IPS-20b (cell line): Measurements from ENCODE around the gene LSP1.

Experiments
- H3K27ac ChIP-seq: one replicate; pipeline ENCODE4 v1.5.1; 2013; ENCODE audit warnings: low read length
- H3K27me3 ChIP-seq: 2 replicates; pipeline ENCODE4 v1.6.1; 2013; ENCODE audit warnings: mild to moderate bottlenecking, low read length, inconsistent platforms; ENCODE audit not compliant: insufficient read depth
- H3K36me3 ChIP-seq: 2 replicates; pipeline ENCODE4 v1.6.1; 2013; ENCODE audit warnings: low read depth, mild to moderate bottlenecking, inconsistent platforms, low read length, moderate library complexity; ENCODE audit not compliant: insufficient read depth
- H3K4me1 ChIP-seq: 2 replicates; pipeline ENCODE4 v1.6.1; 2013; ENCODE audit warnings: mild to moderate bottlenecking, control low read depth, inconsistent platforms, low read length, moderate library complexity; ENCODE audit not compliant: insufficient read depth
- H3K4me3 ChIP-seq: 2 replicates; pipeline ENCODE4 v1.5.1; 2013; ENCODE audit warnings: mild to moderate bottlenecking, low read length, inconsistent platforms
- H3K9ac ChIP-seq: 2 replicates; pipeline ENCODE4 v1.6.1; 2013; ENCODE audit warnings: low read depth, mild to moderate bottlenecking, inconsistent platforms, low read length, moderate library complexity
- H3K9me3 ChIP-seq: 2 replicates; pipeline ENCODE4 v1.6.1; 2013; ENCODE audit warnings: mild to moderate bottlenecking, low read depth, low read length, inconsistent platforms; ENCODE audit not compliant: insufficient read depth

LSP1 gene

GRCh38 chr11:1839924-1840779 is 12.7 kb upstream of the LSP1 start:
- Histone ChIP-seq H3K9me3 (no peaks in the 10 kb centered on the region), H3K9ac (no peak overlapping the region), H3K27me3 (peaks cover 5% of the 10 kb centered on the region; the same call in 1 of the 2 replicates), H3K27ac (no peak overlapping the region), H3K4me1 (no peaks in the 10 kb centered on the region), H3K4me3 (no peak overlapping the region), H3K36me3 (no peaks in the 10 kb centered on the region)

- Histone ChIP-seq H3K9ac (no peak overlapping the region), H3K27me3 (peaks cover 8% of the 10 kb centered on the region; the same call in 1 of the 2 replicates), H3K4me3 (no peak overlapping the region), H3K9me3 (no peaks in the 10 kb centered on the region), H3K27ac (no peak overlapping the region), H3K4me1 (no peaks in the 10 kb centered on the region), H3K36me3 (no peaks in the 10 kb centered on the region)
Measured at GRCh38 chr11:1840780-1841480, 12.0 kb upstream of the LSP1 start.

- Histone ChIP-seq H3K36me3 (no peaks in the 10 kb centered on the region), H3K27ac (no peak overlapping the region), H3K9ac (no peak overlapping the region), H3K27me3 (peaks cover 8% of the 10 kb centered on the region; the same call in 1 of the 2 replicates), H3K9me3 (no peaks in the 10 kb centered on the region), H3K4me1 (no peaks in the 10 kb centered on the region), H3K4me3 (no peak overlapping the region)
Measured at GRCh38 chr11:1841511-1842148, 11.3 kb upstream of the LSP1 start.

- Histone ChIP-seq H3K27ac (no peak overlapping the region), H3K4me3 (no peak overlapping the region), H3K9ac (no peak overlapping the region), H3K9me3 (no peaks in the 10 kb centered on the region), H3K27me3 (peaks cover 8% of the 10 kb centered on the region; the same call in 1 of the 2 replicates), H3K36me3 (no peaks in the 10 kb centered on the region), H3K4me1 (no peaks in the 10 kb centered on the region)
Measured at GRCh38 chr11:1842149-1843097, 10.5 kb upstream of the LSP1 start.

- Histone ChIP-seq H3K9me3 (no peaks in the 10 kb centered on the region), H3K4me1 (no peaks in the 10 kb centered on the region), H3K4me3 (no peak overlapping the region), H3K27me3 (peaks cover 8% of the 10 kb centered on the region; the same call in 1 of the 2 replicates), H3K36me3 (no peaks in the 10 kb centered on the region), H3K27ac (no peak overlapping the region), H3K9ac (no peak overlapping the region)
Measured at GRCh38 chr11:1843098-1843473, 9.8 kb upstream of the LSP1 start.

GRCh38 chr11:1843796-1844195 is 9.1 kb upstream of the LSP1 start:
- peaks cover 8% of the 10 kb centered on the region; the same call in 1 of the 2 replicates for H3K27me3 ChIP-seq
- H3K9ac ChIP-seq: no peak overlapping the region
- H3K4me1 ChIP-seq: no peaks in the 10 kb centered on the region
- H3K4me3 ChIP-seq: no peak overlapping the region
- no peaks in the 10 kb centered on the region for H3K9me3 ChIP-seq
- no peaks in the 10 kb centered on the region for H3K36me3 ChIP-seq
- no peak overlapping the region for H3K27ac ChIP-seq

GRCh38 chr11:1844221-1845094 is 8.4 kb upstream of the LSP1 start:
- H3K4me3 ChIP-seq: no peak overlapping the region
- H3K9ac ChIP-seq: no peak overlapping the region
- no peaks in the 10 kb centered on the region for H3K4me1 ChIP-seq
- peaks cover 8% of the 10 kb centered on the region; the same call in 1 of the 2 replicates for H3K27me3 ChIP-seq
- H3K9me3 ChIP-seq: no peaks in the 10 kb centered on the region
- H3K27ac ChIP-seq: no peak overlapping the region
- no peaks in the 10 kb centered on the region for H3K36me3 ChIP-seq

GRCh38 chr11:1845095-1845429 is 7.8 kb upstream of the LSP1 start:
- Histone ChIP-seq H3K27ac (no peak overlapping the region), H3K4me1 (no peaks in the 10 kb centered on the region), H3K36me3 (no peaks in the 10 kb centered on the region), H3K9me3 (no peaks in the 10 kb centered on the region), H3K27me3 (peaks cover 8% of the 10 kb centered on the region; the same call in 1 of the 2 replicates), H3K4me3 (no peak overlapping the region), H3K9ac (no peak overlapping the region)

- H3K4me1 ChIP-seq: no peaks in the 10 kb centered on the region
- H3K9me3 ChIP-seq: no peaks in the 10 kb centered on the region
- no peak overlapping the region for H3K9ac ChIP-seq
- H3K4me3 ChIP-seq: no peak overlapping the region
- H3K36me3 ChIP-seq: no peaks in the 10 kb centered on the region
- H3K27ac ChIP-seq: no peak overlapping the region
- peaks cover 8% of the 10 kb centered on the region; the same call in 1 of the 2 replicates for H3K27me3 ChIP-seq
Measured at GRCh38 chr11:1845561-1846452, 7.1 kb upstream of the LSP1 start.

GRCh38 chr11:1846453-1846932 is 6.4 kb upstream of the LSP1 start:
- Histone ChIP-seq H3K4me1 (no peaks in the 10 kb centered on the region), H3K9ac (no peak overlapping the region), H3K27me3 (peaks cover 8% of the 10 kb centered on the region; the same call in 1 of the 2 replicates), H3K27ac (no peak overlapping the region), H3K9me3 (no peaks in the 10 kb centered on the region), H3K36me3 (no peaks in the 10 kb centered on the region), H3K4me3 (no peak overlapping the region)
